ENCODE data around the gene PIGU.

The PIGU gene

GRCh38 chr20:34542439-34542838 lies 134.5 kb downstream of the PIGU start:
- no peak overlapping the region for H3K4me3 ChIP-seq (ENCODE audit: low read length)
- no peak for DNase-seq (ENCODE audit: low read depth)
- TF ChIP-seq CTCF (conservative IDR thresholded peaks at IDR 0.05; ENCODE audit: low read depth, low read length), result no peak

GRCh38 chr20:34541917-34542316 lies 135.0 kb downstream of the PIGU start:
- no peak for DNase-seq (ENCODE audit: low read depth)
- H3K4me3 ChIP-seq (ENCODE audit: low read length), result no peak overlapping the region
- TF ChIP-seq CTCF (conservative IDR thresholded peaks at IDR 0.05; ENCODE audit: low read depth, low read length), result no peak

GRCh38 chr20:34541264-34541901 lies 135.5 kb downstream of the PIGU start:
- TF ChIP-seq CTCF (conservative IDR thresholded peaks at IDR 0.05; ENCODE audit: low read depth, low read length), result no peak
- no peak overlapping the region for H3K4me3 ChIP-seq (ENCODE audit: low read length)
- no peak for DNase-seq (ENCODE audit: low read depth)

GRCh38 chr20:34540596-34541263 lies 136.2 kb downstream of the PIGU start:
- no peak for TF ChIP-seq CTCF (conservative IDR thresholded peaks at IDR 0.05; ENCODE audit: low read depth, low read length)
- no peak for DNase-seq (ENCODE audit: low read depth)
- H3K4me3 ChIP-seq (ENCODE audit: low read length), result no peak overlapping the region

- TF ChIP-seq CTCF (conservative IDR thresholded peaks at IDR 0.05; ENCODE audit: low read depth, low read length), result no peak
- no peak for DNase-seq (ENCODE audit: low read depth)
- H3K4me3 ChIP-seq (ENCODE audit: low read length), result no peak overlapping the region
These were observed 137.1 kb downstream of the PIGU start for GRCh38 chr20:34539756-34540155.

- peak; percentile 96 for TF ChIP-seq CTCF (conservative IDR thresholded peaks at IDR 0.05; ENCODE audit: low read depth, low read length)
- H3K4me3 ChIP-seq (ENCODE audit: low read length), result no peak overlapping the region
- DNase-seq (ENCODE audit: low read depth), result no peak
These were observed 138.2 kb downstream of the PIGU start for GRCh38 chr20:34538671-34539123.

GRCh38 chr20:34537651-34538050 lies 139.2 kb downstream of the PIGU start:
- no peak for TF ChIP-seq CTCF (conservative IDR thresholded peaks at IDR 0.05; ENCODE audit: low read depth, low read length)
- DNase-seq (ENCODE audit: low read depth), result no peak
- H3K4me3 ChIP-seq (ENCODE audit: low read length), result no peak overlapping the region

Data from retinal pigment epithelial cell (primary cell).